ENCODE measurements around the gene SLC34A3.

Gene SLC34A3

GRCh38 chr9:137247135-137247915, 16.6 kb downstream of the SLC34A3 start:
- in situ Hi-C loops (cut with HindIII; ENCODE audit: low sequenced_read_pairs): no loop called here
- no peak for DNase-seq (ENCODE audit: low read depth, low spot score)
- TF ChIP-seq CTCF (IDR thresholded peaks at IDR 0.05; ENCODE audit: low read depth, low read length): no peak
- no peak overlapping the region for H3K4me3 ChIP-seq (ENCODE audit: low read depth, low read length)

GRCh38 chr9:137247916-137248175, 17.1 kb downstream of the SLC34A3 start:
- no peak for TF ChIP-seq CTCF (IDR thresholded peaks at IDR 0.05; ENCODE audit: low read depth, low read length)
- no peak for DNase-seq (ENCODE audit: low read depth, low spot score)
- in situ Hi-C loops (cut with HindIII; ENCODE audit: low sequenced_read_pairs): no loop called here

GRCh38 chr9:137250329-137251193, 19.9 kb downstream of the SLC34A3 start:
- in situ Hi-C loops (cut with HindIII; ENCODE audit: low sequenced_read_pairs): no loop called here
- no peak for DNase-seq (ENCODE audit: low read depth, low spot score)
- no peak for TF ChIP-seq CTCF (IDR thresholded peaks at IDR 0.05; ENCODE audit: low read depth, low read length)
- no peak overlapping the region for H3K4me3 ChIP-seq (ENCODE audit: low read depth, low read length)

More at GRCh38 chr9:137247916-137248175, 17.1 kb downstream of the SLC34A3 start:
- H3K4me3 ChIP-seq (ENCODE audit: low read depth, low read length): no peak overlapping the region

GRCh38 chr9:137251194-137251461, 20.4 kb downstream of the SLC34A3 start, which contains the start of gene STPG3:
Gene STPG3, plus strand, starts transcription at chr9:137251286. Its CDS starts 1 bp downstream, at chr9:137251287.
- in situ Hi-C loops (cut with HindIII; ENCODE audit: low sequenced_read_pairs): no loop called here
- no peak for DNase-seq (ENCODE audit: low read depth, low spot score)
- TF ChIP-seq CTCF (IDR thresholded peaks at IDR 0.05; ENCODE audit: low read depth, low read length): no peak
- H3K4me3 ChIP-seq (ENCODE audit: low read depth, low read length): no peak within 1 kb of the TSS

- H3K4me3 ChIP-seq (ENCODE audit: low read depth, low read length): no peak overlapping the region
- in situ Hi-C loops (cut with HindIII; ENCODE audit: low sequenced_read_pairs): no loop called here
- DNase-seq (ENCODE audit: low read depth, low spot score): no peak
Observed at GRCh38 chr9:137251490-137252268, 21.0 kb downstream of the SLC34A3 start.

More at GRCh38 chr9:137251490-137252268, 21.0 kb downstream of the SLC34A3 start:
- no peak for TF ChIP-seq CTCF (IDR thresholded peaks at IDR 0.05; ENCODE audit: low read depth, low read length)
